ENCODE results near the gene KIF26B.
A peak's percentile ranks its signal among the peaks of the same experiment; 100 is the strongest.

The KIF26B gene

DNA sequence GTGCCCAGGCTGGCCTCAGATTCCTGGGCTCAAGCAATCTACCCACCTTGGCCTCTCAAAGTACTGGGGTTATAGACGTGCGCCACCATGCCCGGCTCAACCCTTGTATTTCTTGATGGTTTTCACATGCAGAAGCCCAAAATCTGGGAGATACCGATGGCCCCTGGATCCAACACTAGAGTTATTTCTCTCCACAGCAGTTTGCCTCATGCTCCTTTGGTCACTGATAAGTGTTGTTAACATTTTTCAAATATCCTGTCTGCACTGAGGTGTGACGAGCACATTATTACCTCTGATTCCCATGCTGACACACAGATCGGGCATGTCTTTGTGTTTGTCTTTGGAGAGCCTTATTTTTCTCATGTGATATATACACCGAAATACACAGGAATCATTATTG is 107.0 kb downstream of the KIF26B start:
- no peak overlapping the region for H3K27ac ChIP-seq
- DNase-seq (ENCODE audit: low read depth, low spot score): no peak

DNA sequence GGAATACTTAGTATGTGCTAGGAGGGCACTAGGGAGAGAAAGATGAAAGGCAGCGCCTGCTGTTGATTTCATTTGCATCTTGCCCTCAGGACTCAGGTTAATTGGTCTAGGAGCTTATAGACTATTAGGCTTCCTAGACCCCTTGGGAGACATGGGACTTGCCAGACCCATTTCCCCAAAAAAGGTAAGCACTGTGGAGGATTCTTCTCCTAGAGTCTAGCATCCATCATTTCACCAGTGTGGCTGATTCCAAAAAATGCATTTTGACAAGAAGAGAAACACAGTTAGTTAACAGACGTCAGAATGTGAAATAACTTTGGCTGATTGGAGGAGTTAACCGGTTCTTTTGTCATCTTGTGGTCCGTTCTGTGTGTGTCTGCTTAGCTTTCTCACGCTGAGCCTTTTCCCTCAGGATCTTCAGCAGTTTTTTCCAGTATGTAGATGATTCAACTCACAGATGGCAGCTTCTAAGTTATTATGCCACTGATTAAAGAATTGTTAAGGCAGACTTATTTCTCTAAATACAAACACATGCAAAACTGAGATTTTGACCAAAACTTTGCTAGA is 108.8 kb downstream of the KIF26B start:
- H3K27ac ChIP-seq: no peak overlapping the region
- DNase-seq (ENCODE audit: low read depth, low spot score): no peak

DNA sequence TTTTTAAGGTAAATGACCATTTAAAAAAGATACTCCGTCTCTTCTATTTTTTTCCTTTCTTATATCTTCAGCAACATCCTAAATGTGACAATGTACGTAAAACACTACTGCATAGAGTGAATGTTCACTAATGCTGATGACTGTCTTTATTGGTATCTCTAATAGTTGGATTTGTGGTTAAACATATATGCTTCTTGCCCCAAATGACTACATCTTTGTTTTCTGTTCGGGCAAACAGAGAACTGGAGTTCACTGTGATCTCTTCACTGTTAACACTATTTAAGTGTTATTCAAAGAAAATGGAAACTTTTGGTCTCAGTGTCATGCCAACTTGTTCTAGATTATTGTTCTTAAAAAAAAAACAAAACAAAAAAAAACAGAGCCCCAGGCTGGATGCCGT is 109.4 kb downstream of the KIF26B start:
- no peak overlapping the region for H3K27ac ChIP-seq

DNA sequence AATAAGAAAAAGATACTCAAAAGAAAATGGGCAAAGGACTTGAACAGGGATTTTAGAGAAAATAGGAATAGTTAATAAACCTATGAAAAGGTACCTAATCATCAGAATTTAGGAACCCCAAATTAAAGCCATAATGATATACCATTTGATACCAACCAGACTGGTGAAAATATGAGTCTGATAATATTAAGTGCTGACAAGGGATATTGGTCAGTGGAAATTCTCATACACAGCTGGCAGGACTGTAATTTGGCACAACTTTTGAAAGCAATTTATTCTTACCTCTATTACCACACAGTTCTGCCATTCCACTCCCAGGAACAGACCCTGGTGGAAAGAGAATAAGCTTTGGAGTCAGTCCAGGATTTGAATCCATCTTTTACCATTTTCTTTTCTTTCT is 111.3 kb downstream of the KIF26B start:
- no peak overlapping the region for H3K27ac ChIP-seq
- no peak for DNase-seq (ENCODE audit: low read depth, low spot score)

More for the DNA sequence above, 109.4 kb downstream of the KIF26B start:
- DNase-seq (ENCODE audit: low read depth, low spot score): no peak

DNA sequence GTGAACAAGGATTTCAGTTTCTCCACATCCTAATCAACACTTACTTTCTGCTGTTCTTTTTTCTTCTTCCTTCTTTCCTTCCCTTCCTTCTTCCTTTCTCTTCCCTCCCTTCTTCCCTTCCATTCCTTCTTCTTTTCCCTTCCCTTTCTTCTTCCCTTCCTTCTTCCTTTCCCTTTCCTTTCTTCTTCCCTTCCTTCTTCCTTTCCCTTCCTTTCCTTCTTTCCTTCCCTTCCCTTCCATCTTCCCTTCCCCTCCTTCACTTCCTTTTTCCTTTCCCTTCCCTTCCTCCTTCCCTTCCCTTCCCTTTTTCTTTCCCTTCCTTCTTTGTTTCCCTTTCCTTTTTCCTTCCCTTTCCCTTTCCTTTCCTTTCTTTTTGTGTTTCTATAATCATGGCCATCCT is 115.3 kb downstream of the KIF26B start:
- no peak for DNase-seq (ENCODE audit: low read depth, low spot score)
- H3K27ac ChIP-seq: no peak overlapping the region

DNA sequence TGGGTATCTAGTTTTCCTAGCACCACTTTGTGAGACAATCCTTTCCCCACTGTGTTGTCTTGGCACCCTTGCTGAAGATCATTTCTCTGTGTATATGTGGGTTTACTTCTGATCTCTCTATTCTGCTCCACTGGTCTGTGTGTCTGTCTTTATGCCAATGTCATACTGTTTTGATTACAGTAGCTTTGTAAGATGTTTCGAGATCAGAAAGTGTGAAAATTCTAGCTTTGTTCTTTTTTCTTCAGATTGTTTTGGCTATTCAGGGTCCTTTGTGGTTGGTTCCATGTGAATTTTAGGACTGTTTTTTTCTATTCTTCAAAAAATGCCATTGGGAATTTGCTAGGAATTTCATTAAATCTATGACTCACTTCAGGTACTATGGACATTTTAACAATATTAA is 116.2 kb downstream of the KIF26B start:
- no peak for DNase-seq (ENCODE audit: low read depth, low spot score)

DNA sequence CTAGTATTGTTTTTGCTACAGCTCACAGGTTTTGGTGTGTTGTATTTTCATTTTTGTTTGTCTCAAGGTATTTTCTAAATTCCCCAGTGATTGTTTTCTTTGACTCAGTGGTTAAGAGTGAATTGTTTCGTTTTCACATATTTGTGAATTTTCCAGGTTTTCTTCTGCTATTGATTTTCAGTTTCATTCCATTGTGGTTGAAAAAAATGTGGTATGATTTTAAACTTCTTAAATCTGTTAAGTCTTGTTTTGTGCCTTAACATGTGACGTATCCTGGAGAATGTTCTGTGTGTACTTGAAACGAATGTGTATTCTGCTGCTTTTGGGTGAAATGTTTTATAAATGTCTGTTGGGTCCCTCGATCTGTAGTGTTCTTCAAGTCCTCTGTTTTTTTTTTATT is 117.9 kb downstream of the KIF26B start:
- no peak overlapping the region for H3K27ac ChIP-seq
- no peak for DNase-seq (ENCODE audit: low read depth, low spot score)

More for the DNA sequence above, 116.2 kb downstream of the KIF26B start:
- no peak overlapping the region for H3K27ac ChIP-seq

DNA sequence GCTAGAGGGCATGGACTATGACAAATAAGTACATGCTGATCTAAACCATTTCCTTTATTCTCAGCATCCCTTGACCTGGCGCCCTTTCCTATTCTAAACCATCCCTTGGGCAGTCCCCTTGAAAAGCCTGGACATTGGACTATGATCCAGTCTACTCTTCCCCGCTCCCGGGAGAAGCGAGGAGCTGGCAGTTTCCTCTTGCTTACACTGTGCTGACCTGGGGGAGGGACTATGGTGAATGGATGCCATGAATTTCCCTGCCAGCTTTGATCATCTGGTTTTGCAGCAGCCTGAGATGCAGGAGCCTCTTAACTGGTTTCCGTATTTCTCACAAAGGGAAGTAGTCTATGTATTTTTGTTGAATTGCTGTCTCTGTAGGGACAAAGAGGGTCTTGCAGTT is 121.7 kb downstream of the KIF26B start:
- no peak overlapping the region for H3K27ac ChIP-seq
- DNase-seq (ENCODE audit: low read depth, low spot score): no peak

DNA sequence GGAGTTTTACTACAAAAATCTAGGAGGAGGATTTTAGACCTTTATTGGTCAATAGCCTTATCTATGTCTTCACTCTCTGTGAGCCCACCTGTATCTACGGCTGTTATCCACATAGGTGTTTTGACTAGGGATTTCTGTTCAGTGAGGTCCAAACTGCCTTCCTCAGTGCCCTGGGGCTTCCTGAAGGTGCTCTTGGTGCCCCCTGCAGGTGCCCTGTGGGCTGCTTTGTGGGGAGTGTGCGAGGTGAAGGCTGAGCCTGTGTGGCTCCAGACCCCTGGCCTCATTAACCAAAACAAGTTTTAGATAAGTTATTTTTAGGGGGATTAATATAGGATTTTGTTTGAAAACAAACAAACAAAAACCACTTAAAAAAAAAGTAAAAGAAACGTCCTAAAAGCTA is 122.5 kb downstream of the KIF26B start:
- DNase-seq (ENCODE audit: low read depth, low spot score): no peak
- H3K27ac ChIP-seq: no peak overlapping the region

DNA sequence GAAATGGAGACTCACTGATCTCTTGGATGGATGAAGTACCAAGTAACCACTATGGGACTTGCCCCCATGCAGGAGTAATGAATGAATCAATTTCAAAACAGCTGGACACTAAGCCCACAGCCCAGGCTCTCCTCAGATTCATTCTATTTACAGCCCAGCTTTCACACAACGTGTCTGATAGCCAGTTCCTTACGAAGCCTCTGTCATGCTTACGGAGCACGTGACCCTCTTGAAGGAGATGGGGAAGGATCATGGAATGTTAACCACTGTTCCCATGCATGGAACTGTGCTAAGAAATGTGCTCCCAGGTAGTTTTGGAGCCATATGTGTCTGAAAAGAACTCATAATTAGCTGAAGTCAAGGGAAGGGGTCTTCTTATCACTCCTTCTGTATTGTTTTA is 124.1 kb downstream of the KIF26B start:
- no peak overlapping the region for H3K27ac ChIP-seq
- DNase-seq (ENCODE audit: low read depth, low spot score): no peak

DNA sequence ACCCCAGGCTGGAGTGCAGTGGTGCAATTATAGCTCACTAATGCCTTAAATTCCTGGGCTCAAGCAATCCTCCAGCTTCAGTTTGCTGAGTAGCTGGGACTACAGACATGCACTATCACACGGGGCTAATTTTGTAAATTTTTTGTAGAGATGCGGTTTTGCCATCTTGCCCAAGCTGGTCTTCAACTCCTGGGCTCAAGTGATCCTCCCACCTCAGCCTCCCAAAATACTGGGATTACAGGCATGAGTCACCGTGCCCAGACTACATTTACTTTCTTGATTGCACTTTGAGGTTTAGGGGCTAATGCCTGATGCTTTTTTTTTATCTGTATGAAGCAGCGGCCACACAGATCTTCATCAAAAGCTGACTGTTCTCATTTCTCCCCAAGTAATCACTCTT is 124.6 kb downstream of the KIF26B start:
- DNase-seq (ENCODE audit: low read depth, low spot score): no peak
- no peak overlapping the region for H3K27ac ChIP-seq

DNA sequence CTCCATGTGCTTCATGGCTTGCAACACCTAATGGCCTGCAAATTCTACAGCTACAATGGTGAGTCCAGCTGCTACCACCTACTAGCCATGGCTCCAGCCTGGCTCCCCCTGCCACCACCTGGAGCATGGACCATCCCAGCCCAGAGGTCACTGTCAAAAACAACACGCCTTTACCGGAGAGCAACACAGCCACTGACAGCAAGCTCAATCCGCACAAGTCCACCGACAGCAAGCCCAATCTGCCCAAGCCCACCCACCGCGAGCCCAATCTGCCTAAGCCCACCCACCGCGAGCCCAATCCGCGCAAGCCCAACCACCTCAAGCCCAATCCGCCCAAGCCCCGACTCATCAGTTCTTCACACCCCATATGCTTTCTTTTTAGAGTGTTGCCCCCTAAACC is 128.2 kb downstream of the KIF26B start:
- no peak for DNase-seq (ENCODE audit: low read depth, low spot score)
- H3K27ac ChIP-seq: no peak overlapping the region

DNA sequence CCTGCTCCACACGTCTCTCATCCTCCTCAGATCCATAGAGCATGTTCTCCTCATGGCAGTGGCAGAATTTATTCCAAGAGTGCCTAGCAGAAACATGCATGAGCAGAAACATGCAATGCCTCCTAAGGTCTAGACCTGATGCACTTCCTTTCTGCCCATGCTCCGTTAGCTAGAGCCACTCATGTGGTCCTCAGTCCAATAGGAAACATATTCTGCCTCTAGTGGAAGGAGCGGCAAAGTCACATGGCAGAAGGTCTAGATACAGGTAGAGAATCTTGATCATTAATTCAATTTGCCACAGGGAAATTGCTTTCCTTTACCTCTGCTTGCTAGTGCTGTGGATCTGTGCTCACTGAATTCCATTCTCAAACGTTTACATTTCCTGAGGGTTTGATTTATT is 130.4 kb downstream of the KIF26B start:
- no peak for DNase-seq (ENCODE audit: low read depth, low spot score)
- no peak overlapping the region for H3K27ac ChIP-seq

DNA sequence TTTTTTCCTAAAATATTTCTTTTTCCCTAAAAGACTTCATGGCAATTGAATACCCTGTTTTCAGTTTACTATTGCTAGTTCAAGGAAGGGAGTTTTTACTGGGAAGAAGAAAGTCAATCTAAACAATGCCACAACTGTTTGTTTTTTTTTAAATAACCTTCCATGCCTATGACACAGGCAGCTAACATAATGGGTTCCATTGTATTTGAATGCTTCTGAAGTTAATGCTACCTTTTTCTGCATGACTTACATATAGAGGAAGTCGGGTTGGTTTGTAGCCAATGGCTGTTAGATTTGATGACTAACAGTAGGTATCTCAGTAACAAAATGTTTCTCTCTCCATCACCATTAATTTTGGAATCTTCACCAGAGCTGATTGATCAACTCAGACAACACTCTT is 134.0 kb downstream of the KIF26B start:
- DNase-seq (ENCODE audit: low read depth, low spot score): peak; percentile 62

DNA sequence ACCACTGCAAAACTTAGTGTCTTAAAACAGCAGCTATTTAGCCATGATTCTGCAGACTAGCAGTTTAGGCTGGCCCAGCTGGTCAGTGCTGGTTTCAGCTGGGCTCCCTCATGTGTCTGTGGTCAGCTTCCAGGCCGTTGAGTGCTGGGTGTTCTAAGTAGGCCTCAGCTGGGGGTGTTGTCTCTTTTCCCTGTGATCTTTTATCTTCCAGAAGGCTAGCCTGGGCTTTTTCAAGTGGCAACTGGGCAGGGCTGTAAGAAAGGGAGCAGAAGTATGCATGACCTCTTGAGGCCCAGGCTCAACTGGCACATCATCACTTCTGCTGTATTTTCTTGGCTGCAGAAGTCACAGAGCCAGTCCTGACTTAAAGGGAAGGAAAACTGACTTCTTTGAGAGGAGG is 136.1 kb downstream of the KIF26B start:
- H3K27ac ChIP-seq: no peak overlapping the region

More for the DNA sequence above, 134.0 kb downstream of the KIF26B start:
- H3K27ac ChIP-seq: no peak overlapping the region

DNA sequence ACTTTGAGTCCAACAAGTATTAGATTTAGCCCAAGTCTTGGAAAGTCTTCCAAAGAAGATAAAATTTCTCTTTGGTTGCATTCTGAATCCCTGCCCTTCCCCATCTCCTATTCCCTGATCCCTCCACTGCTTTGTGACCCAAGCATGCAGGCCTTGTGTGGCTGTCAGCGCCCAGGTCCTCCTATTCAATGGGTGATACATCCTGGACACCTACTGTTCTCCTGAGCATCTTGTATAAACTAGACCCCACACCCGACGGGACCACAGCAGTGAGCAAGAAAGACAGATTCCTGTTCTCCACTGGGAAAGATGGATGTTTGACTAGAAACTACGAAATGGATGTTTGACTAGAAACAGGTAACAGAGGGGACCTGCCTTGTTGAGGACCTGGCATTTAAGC is 136.6 kb downstream of the KIF26B start:
- H3K27ac ChIP-seq: no peak overlapping the region
- DNase-seq (ENCODE audit: low read depth, low spot score): no peak

More for the DNA sequence above, 136.1 kb downstream of the KIF26B start:
- no peak for DNase-seq (ENCODE audit: low read depth, low spot score)

DNA sequence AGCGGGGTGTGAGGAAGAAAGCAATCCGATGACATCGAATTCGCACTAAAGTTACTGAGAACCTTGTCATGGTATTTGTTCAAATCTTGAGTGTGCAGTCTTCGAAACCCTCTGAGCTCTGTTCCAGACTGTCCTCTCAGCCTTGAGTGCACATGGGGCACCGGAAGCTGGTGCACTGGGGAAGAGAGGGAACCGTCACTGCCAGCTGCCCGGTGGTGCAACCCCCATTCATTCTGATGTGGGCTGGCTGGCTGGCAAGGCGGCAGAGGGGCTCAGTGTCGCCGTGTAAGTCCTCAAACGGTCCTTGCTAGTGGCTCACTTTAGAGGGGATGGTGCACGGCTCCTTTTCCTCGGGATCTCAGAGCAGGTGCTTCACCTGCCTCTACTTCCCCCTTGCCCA is 137.4 kb downstream of the KIF26B start:
- no peak overlapping the region for H3K27ac ChIP-seq
- DNase-seq (ENCODE audit: low read depth, low spot score): no peak

DNA sequence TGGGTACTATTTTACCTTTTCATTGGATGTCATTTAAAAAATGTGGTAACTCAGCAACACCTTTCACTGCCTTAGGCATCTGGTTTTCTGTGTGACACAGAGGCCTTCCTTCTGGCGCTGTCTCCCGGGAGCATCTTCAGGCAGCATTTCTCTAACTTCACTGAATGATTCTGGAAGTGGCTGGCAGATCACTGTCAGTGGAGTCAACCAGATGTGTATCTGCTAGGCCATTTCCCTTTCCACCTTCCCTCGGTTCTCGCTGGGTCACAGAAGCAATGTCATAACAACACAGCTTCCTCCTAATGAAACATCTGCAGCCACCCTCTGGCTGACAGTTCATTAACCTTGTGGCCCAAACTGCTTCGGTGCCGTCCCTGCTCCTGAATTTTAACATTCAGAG is 137.8 kb downstream of the KIF26B start:
- no peak overlapping the region for H3K27ac ChIP-seq
- no peak for DNase-seq (ENCODE audit: low read depth, low spot score)

DNA sequence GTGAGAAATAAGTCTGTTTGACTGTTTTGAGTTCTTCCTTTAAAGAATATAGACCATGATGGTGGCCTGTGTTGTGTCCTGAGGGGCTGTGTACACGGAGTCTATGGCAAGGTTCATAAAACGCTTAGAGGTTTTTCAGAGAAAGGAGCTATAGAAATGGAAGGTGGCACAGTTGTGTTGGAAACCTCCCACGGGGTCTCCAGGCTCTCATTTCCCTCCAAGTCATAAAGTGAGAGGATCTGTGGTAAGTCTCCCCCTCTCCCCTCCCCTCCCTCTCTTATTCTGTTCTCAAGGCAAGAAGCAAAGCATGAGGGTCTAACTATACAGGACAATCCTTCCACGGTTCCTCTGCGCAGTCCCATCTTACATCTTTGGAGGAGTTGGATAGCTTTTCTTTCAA is 139.2 kb downstream of the KIF26B start:
- no peak for DNase-seq (ENCODE audit: low read depth, low spot score)
- H3K27ac ChIP-seq: no peak overlapping the region

DNA sequence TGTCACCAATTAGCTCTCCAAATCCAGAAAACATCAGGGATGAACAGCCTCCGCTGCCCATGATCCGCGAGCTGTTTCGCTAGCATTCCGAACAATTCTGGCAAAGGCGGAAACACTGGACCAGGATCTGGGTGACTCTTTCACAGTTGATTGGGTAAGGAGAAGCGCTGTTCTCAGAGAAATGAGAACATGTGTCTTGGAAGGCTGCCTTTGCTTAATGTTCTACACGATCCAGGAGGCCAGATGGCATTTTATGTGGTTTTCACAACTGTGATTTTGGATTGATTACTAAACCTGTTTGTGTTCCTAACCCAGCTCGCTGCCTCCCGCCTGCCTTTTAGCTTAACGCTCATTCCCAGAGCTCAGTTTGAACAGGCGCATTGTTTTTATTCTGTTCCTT is 144.0 kb downstream of the KIF26B start:
- H3K27ac ChIP-seq: no peak overlapping the region
- DNase-seq (ENCODE audit: low read depth, low spot score): no peak

DNA sequence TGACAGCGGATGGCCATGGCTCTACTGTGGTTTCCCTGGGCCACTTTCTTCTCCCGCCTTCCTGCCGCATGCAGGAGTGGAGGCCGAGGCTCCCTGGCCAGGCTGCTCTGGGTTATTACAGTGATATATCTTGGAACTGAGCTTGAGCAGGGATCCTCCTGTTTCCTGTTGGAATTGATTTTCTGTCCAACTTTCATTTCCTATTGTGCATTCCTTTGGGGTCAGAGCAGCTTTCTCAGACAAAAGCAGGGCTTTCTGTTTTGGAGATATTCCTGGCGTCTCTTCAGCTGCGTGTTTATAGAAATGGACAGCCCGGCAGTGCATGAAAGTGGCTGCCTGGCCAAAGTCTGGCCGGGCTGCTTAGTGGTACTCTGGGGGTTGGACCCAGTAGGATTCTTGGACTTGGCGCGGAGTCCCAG is 146.4 kb downstream of the KIF26B start:
- DNase-seq (ENCODE audit: low read depth, low spot score): no peak
- H3K27ac ChIP-seq: no peak overlapping the region

DNA sequence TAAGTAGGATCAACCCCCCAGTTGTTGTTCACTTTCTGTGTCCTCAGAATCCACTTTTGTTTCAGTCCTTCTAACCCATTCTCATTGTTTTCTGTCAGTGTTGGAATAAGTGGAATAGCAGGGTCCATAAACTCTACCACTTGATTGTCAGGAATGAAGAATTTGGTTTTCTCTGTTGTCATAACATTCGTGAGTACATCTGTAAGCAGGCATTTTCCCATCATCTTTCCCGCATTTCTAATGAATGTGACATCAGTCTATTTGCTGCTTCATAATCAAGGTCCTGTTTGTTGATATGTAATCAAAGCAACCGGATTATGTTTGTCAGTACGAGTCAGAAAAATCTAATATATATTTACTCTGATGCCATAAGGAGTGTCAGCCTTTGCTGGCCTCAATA is 147.1 kb downstream of the KIF26B start:
- H3K27ac ChIP-seq: no peak overlapping the region
- no peak for DNase-seq (ENCODE audit: low read depth, low spot score)

DNA sequence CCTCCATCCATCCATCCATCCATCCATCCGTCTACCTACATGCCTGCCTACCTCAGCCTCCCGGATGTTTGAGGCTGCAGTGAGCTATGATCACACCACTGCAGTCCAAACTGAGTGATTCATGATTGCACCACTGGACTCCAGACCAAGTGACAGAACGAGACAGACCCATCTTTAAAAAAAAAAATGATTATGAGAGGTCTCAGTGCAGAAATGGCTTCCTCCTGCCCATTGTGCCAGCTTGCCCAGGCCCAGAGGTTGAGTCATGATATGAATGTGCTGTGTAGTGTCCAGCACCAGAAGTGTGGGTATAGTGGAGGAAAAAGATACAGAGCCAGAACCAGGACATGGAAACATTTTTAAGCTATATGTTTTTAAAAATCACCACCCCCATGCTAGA is 149.9 kb downstream of the KIF26B start:
- no peak for DNase-seq (ENCODE audit: low read depth, low spot score)

More for the DNA sequence above, 149.9 kb downstream of the KIF26B start:
- H3K27ac ChIP-seq: no peak overlapping the region

Data from epithelial cell of prostate (primary cell).